Stimulated activated CD4-positive, alpha-beta T cell treated with anti-CD3 and anti-CD28 coated beads, Interleukin-12 subunit alpha, Interleukin-12 subunit beta, amount 100 ng/mL, for 48 hours (primary cell): ENCODE data around the gene ZNF143.
"Not testable (repeated sequence)": the region's sequence is repeated elsewhere in the genome, so short reads cannot be mapped to it uniquely, and the experiment has no call there.

Experiments used
- DNase-seq, 3 donors: peaks; one replicate each; pipeline ENCODE4 v3.0.0-alpha.2; 2020; ENCODE audit warnings: low read depth in 2 of 3, low spot score in 1 of 3

ZNF143 gene

DNA sequence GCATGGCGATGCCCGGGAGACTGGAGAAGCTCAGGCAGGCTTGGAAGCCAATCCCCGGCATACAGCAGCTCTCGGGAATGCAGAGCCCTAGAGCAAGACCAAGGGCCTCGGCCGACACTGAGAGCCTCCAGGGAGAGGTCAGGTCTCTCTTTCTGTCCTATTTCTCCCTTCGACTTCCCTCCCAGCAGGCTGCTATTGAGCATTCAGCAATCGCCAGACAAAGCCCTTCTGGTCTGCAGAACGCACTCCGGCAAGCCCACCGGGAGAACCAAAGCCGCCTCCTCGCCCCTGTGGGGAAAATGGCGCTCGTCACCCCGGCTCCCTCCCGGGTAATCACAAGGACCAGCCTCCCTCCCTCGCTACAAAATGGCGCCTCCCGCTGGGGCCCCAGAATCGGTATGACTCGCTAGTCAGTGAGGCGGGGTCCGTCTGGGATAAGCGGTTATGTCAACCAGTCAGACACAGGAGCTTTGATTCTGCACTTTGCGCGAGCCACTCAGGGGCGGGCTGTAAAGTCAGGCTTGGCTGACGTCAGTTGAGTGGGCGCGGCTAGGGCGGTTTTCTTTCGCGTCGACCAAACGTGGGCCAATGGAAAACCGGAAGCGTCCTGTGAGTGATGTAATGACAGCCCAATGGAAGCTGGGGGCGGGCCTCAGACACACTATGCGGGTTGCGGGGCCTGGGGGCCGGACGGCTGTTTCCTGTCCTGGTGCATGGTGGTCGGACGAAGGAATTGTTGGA, at the start of gene ZNF143:
TSS of gene ZNF143 (plus strand) at position 691 of the 741 bp plus-strand sequence. CDS start 10,297 bp downstream, outside the sequence.
- peak; percentile 100 for DNase-seq

DNA sequence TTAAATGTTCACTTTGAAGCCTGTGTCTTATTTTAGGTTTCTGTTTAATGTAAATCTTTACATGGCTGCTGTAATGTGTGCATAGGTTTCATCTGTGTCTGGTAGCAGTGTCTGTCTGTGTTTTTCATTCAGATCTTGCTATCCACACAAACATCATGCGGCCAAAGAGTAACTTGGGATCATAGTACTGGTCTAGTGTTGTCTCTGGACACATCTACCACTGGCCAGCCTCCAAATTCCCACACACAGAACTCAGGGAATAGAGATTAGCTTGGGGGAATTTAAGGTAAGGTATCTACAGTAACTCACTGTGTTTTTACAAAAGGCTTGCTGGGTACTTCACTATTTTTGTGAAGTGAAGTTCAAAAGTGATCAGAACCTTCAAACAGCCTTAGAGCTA, 32.1 kb upstream of the ZNF143 start:
- no peak for DNase-seq

DNA sequence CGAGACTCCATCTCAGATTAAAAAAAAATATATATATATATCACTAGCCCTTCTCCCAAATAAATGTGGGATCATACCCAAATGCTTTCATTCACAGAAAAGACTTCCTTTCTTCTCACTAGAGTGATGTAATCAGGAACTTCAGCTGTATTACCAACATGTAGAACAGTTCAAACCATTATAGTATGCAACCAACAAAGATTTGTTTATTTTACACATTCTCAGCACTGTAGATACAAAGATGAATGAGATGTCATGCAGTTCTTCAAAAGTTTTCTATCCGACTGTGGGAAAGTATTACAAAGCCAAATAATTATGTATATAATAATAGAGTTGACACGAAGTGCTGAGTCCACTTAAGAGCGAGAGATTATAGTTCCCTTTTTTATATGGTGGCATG, 22.2 kb upstream of the ZNF143 start:
- DNase-seq, result no peak

DNA sequence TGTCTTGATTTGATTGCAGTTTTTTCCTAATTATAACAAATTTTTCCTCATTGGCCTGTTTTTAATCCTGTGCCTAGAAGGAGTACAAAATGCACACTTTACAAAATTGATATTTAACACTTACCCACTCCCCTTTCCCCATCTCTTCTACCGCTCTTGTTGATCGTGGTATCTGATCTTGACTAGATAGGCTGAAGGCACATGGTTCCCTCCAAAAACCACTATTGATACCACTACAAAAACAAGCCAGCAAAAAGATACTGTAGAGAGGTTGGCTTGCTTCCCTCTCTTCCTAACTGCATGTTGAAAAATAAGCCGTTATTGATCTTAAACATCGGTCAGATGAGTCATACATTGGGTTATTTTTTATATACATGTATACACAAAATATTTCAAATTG, 14.6 kb upstream of the ZNF143 start:
- no peak for DNase-seq

DNA sequence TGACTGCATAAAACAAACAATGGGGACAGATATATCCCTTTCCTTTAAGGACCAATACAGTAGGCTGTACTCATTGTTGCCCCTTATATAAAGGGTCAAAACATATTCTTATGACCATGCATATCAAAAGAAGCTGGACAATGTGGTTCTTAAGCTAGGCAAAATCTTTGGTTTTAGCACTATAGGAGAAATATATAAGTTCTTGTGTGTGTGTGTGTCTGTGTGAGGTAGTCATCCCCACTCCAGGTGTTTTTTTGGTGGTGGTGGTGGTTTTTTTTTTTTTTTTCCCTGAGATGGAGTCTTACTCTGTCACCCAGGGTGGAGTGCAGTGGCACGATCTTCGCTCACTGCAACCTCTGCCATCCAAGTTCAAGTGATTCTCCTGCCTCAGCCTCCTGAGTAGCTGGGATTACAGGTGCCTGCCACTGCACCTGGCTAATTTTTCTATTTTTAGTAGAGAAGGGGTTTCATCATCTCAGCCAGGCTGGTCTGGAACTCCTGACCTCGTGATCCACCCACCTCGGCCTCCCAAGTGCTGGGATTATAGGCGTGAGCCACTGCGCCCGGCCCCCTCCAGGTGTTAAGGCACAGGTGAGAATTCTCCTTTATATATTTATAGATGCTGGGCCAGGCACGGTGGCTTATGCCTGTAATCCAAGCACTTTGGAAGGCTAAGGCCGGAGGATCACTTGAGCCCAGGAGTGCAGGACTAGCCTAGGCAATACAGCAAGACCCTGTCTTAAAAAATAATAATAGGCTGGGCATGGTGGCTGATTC, 12.0 kb upstream of the ZNF143 start:
- no peak for DNase-seq

DNA sequence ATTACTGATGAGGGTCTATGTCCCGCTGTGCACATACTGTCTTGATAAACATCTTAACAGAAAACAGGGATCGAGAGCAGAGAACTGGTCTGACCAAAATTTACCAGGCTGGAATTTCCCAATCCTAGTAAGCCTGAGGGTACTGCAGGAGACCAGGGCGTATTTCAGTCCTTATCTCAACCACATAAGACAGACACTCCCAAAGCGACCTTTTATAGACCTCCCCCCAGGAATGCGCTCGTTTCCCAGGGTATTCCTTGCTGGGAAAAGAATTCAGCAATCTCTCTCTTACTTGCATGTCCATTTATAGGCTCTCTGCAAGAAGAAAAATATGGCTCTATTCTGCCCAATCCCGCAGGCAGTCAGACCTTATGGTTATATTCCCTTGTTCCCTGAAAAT, 8.8 kb upstream of the ZNF143 start:
- DNase-seq, result not testable (repeated sequence)

DNA sequence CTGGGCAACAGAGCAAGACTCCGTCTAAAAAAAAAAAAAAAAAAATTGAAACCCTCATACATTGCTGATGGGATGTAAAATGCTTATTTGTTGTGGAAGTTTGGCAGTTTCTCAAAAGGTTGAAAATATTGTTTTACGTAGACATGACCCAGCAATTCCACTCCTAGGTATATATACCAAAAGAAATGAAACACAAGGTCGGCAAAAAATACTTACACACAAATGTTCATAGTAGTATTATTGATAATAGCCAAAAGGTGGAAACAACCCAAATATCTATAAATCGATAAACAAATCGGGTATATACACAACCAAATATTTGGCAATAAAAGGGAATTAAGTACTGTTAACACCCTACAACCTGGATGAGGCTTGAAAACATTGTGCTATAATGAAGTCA, 5.1 kb upstream of the ZNF143 start:
- no peak for DNase-seq

DNA sequence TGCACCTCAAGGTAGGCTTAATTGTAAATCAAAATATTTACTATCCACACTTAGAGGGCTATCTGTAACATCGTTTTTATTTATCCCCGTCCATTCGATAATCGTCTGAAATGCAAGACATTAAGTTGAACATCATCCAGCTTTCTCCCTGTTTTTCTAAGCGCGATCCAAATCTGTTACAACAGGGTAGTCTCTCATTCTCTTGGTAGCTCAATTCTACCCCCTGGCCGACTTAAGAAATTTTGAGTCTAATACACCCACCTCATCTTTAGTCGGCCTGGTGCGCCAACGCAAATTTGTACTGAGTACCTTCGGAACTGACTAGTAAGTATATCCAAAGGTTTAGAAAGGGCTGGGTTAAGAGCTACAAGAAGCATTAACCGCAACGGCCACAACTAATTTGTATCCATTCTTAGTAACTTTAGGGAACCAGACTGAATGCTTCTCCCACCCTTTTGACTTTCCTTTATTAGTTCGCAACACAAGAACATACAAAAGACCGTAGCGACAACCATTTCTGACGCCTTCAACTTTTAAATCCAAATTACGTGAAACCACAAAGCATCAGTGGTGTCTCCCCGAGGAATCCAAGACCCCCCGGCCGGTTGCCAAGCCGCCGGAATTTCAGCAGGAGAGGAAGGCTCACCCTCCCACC, 1.0 kb upstream of the ZNF143 start:
- peak; percentile 30 to 33 (median 31) for DNase-seq

DNA sequence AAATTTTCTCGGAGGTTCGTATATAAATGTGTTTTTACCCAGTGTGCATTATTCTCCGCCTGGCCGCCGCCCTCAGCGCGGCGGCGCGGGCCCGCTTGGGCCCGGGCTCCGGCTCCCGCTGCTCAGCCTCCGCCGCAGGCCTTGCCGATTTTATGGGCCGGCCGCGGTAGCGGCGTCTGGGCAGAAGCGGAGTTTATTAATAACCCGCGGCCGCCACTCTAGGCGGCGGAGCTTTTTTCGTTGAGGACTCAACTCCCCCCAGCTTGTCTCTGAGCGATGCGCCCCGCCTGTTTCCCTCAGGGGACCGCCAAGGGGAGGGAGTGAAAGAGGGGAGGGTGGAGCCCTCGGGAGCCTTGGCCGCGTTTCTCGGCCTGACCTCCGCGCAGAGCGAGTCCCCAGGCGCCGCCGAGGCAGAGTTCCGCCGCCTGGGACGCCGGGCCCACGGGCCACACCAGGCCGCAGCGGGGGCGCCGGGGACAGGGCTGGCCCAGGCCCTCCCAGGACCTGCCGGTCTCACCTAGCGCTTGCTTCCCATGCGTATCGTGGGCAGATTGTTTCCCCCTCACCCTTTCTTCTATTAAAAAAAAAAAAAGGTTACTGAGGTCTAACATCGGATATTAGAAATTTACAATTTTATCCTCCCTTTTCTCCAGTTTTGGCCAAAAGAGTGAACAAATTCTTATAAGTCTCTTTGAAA, 399 bp downstream of the ZNF143 start:
- DNase-seq, result peak; percentile 43 to 71 (median 65)

DNA sequence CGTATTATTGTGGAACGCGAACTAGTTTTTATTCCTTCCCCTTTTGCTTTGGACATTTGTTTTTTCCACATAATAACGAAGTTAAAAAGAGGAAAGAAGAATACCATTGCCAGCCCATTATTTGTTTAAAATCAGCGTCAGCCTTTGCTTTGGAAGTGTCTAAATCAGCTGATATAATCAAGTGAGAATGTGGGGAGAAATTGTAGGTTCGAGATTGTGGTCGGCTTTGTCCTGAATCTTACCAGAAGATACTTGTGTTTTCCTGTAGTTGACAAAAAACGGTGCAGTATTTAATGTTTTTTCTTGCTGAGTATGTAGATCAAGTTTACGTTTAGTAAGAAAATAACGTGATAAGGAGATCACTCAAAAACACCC, 935 bp downstream of the ZNF143 start:
- no peak for DNase-seq

DNA sequence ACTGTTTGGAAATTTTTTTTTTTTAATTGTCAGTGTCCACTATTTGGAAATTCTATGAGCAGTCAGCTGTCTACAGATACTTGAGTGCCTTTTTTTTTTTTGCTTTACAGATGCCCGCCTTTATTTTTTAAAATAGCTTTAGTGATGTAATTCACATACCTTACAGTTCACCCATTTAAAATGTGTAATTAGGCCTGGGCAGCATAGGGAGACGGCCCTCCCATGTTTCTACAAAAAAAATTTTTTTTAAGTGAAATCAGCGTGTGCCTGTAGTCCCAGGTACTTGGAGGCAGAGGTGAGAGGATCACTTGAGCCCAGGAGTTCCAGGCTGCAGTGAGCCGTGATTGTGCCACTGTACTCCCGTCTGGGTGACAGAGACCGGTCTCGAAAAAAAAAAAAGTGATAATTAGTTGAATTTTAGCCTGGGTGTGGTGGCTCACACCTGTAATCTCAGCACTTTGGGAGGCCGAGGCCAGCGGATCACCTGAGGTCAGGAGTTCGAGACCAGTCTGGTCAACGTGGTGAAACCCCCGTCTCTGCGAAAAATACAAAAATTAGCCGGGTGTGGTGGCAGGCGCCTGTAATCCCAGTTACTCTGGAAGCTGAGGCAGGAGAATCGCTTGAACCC, 1.5 kb downstream of the ZNF143 start:
- DNase-seq, result no peak

DNA sequence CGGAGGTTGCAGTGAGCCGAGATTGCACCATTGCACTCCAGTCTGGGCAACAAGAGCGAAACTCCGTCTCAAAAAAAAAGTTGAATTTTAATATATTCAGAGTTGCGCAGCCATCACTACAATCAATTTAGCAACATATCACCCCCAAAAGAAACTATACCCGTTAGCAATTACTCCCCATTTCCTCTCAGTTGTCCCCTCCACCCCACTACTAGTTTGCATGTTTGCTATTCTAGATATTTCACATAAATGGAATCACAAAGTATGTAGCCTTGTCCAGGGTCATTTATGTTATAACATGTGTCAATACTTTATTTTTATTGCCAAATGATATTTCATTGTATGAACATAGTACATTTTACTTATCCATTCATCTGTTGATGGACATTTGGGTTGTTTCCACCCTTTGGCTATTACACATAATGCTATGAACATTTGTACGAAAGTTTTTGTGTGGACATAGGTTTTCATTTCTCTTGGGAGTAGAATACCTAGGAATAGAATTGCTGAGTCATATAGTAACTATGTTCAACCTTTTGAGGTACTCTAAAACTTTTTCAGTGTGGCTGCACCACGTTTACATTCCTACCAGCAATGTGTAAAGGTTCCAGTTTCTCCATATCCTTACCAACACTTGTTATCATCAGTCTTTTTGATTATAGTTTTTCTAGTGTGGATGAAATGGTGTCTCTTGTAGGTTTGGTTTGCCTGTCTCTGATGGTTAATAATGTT, 2.2 kb downstream of the ZNF143 start:
- no peak for DNase-seq

DNA sequence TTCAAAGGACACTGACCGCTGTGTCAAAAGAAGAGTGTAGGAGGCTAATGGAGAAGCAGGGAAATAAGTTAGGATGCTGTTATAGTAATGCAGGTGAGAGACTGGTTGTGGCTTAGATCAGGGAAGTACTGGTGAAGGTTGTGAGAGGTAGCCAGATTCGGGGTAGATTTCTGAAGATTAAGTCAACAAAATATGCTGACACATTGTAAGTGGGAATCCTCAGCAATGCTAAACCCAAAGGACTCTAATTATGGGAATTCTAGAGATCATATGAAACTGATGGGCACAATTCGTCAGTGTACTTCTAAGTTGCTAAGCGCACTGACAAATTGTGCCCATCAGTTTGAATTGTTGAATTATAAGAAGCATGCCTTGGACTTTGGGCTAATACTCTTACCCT, 10.0 kb downstream of the ZNF143 start:
- DNase-seq, result no peak

DNA sequence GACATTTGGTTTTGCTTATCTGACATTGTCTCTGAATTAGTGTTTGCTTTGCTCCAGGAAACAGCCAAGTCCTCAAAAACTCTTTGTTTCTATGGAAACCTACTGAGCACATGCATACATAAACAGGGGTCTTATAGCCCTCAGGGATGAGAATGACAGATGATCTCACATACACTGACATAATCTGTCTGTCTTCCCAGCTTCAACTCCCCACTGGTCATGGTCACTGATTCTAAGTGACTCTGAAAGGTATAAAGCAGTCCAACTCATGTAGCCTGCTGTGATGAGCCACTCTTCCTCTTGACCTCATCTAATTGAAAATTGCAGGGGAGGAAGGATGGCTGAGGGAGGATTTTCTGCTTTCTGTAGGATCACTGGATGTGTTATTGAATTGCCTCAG, 12.6 kb downstream of the ZNF143 start:
- DNase-seq, result no peak

DNA sequence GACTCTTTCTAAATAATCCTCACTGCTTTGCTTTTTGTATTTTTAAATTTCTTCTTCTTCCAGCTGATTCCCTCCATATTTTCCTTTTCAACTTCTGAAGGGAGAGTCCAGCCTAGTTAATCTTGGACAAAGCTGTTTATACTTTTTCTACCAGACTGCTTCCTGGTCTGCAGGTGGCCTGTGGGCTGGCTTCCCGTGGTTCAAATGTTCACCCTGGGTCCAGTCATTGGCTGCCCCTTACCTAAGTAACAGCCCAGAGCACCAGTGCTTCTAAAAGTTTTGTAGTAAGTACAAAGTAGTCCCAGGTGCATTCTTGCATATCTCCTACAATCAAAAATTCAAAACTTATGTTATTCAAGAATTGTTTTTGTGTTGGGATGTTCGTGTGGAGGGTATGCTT, 19.1 kb downstream of the ZNF143 start:
- no peak for DNase-seq

DNA sequence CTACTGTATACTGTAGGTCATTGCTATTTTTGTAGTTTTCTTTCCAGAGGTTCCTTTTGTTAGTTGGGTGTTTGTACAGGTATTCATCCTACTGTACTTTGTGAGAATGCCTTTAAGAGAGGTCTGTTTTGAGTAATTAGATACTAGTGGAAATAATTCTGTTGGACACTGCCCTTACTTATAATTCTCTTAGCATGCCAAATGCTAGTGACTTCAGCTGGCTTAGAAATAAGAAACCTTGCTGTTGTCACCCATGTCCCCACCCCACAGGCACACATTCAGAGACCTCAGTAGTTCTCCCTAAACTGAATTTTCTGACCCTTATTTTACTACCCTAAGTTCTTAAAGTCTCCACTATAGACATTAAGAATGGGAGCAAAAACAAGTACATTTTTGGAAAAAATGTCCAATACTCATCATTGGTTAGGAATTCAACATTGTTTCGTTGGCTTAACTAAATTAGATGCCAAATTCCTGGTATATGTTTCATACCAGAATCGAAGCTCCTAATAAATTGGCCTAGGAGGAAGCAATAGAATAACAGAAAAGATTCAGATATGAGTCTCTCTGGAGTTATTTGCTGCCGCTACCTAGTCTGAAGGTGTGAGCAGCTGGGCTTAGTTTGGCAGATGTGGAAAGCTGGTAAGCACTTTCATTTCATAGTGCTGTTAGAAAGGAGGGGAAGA, 28.4 kb downstream of the ZNF143 start:
- DNase-seq, result no peak

DNA sequence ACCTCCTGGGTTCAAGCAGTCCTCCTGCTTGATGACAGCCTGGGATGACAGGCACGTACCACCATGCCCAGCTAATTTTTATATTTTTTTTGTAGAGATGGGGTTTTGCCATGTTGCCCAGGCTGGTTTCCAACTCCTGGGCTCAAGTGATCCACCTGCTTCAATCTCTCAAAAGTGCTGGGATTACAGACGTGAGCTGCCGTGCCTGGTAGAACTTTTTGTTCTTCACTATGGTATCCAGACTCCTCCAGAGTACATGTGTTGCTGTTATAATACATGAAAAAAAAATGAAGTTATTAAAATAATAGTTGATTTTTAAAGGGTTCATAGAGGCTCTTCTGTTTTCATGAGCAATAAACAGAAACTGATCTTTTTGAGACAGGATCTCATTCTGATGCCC, 29.6 kb downstream of the ZNF143 start:
- no peak for DNase-seq

DNA sequence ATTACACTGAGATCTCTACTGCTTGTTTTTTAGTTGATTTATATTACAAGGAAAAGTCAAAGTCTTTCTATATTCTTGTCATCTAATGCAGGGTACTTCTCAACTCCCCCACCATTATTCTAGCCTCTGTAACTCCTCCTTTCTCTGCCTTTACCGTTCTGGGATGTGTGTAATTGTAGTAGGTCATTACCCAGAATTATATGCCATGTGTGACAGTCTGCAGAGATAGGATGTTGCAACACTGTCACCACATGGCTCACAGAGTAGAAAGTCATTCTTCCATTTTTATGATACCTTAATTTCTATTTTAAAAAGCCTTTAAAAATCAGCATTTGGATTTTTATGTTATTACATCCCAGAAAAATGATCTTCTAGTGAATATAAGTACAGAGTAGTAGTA, 32.7 kb downstream of the ZNF143 start:
- no peak for DNase-seq

DNA sequence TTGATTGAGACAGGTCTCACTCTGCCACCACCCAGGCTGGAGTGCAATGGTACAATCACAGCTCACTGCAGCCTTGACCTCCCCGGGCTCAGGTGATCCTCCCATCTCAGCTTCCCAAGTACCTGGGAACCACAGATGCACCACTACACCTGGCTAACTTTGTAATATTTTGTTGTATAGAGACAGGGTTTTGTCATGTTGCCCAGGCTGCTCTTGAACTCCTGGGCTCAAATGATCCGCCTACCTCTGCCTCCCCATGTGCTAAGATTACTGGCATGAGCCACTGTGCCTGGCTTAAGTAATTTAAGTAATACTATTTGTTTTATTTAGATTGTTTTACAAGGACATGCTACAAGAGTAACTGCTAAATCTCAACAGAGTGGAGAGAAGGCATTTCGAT, 33.5 kb downstream of the ZNF143 start:
- no peak for DNase-seq
